Peyer's patch (tissue), 4 donors: ENCODE results near the gene LRCH3.

ENCODE experiments used
- CTCF ChIP-seq, 6 experiments: fragments of 450-650 bp in 4 of 6; fragments of 200-600 bp in 2 of 6; sonication (generic) in 1 of 6; IDR thresholded peaks; one replicate each; pipeline ENCODE4 v1.5.1; 2017 to 2019; ENCODE audit warnings: antibody characterized with exemption in 6 of 6, mild to moderate bottlenecking in 3 of 6, moderate library complexity in 1 of 6
- POLR2A ChIP-seq, 2 donors: fragments of 450-650 bp; IDR thresholded peaks; one replicate each; pipeline ENCODE4 v1.5.1; 2017; ENCODE audit warnings: antibody characterized with exemption in 2 of 2, mild to moderate bottlenecking in 2 of 2, moderate library complexity in 2 of 2

- TF ChIP-seq CTCF (IDR thresholded peaks at IDR 0.05) = no peak
- TF ChIP-seq POLR2A (IDR thresholded peaks at IDR 0.05) = no peak
Measured at GRCh38 chr3:197787412-197787811, 3.6 kb upstream of the LRCH3 start.
